NCI-H510A (cell line): ENCODE data around the gene KANSL3.
"Not testable (repeated sequence)": the region's sequence is repeated elsewhere in the genome, so short reads cannot be mapped to it uniquely, and the experiment has no call there.

Experiments used
- DNase-seq: peaks from one replicate; lab custom pipeline; 2025; lab: John Stamatoyannopoulos, UW

KANSL3 gene

GRCh38 chr2:96557421-96557820, 80.7 kb downstream of the KANSL3 start:
- not testable (repeated sequence) for DNase-seq

GRCh38 chr2:96556441-96557330, 81.4 kb downstream of the KANSL3 start:
- no peak for DNase-seq

DNA sequence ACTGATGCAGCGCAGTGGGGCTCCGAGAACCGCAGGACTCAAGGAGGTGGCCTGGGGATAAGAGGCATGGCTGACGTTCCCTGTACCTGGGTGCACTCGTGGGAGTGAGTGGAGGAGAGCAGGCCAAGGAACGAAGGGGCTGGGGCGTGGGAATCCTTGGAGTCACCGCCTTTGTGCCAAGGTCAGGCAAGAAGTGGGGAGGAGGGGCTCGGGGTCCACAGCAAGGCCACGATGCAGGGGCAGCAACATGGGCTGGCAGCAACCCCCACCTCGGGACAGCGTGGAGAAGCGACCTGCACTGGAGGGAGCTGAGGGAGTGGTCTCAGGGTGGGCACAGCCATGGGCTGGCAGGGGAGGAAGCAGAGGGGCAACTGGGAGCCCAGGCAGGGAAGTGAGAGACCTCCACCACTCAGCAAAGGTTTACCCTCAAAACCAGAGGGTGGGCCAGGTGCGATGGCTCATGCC, 82.9 kb downstream of the KANSL3 start:
- DNase-seq = no peak

GRCh38 chr2:96554293-96555145, 83.6 kb downstream of the KANSL3 start:
- DNase-seq = no peak

GRCh38 chr2:96553957-96554292, 84.2 kb downstream of the KANSL3 start:
- DNase-seq = not testable (repeated sequence)

GRCh38 chr2:96553176-96553956, 84.7 kb downstream of the KANSL3 start:
- no peak for DNase-seq

DNA sequence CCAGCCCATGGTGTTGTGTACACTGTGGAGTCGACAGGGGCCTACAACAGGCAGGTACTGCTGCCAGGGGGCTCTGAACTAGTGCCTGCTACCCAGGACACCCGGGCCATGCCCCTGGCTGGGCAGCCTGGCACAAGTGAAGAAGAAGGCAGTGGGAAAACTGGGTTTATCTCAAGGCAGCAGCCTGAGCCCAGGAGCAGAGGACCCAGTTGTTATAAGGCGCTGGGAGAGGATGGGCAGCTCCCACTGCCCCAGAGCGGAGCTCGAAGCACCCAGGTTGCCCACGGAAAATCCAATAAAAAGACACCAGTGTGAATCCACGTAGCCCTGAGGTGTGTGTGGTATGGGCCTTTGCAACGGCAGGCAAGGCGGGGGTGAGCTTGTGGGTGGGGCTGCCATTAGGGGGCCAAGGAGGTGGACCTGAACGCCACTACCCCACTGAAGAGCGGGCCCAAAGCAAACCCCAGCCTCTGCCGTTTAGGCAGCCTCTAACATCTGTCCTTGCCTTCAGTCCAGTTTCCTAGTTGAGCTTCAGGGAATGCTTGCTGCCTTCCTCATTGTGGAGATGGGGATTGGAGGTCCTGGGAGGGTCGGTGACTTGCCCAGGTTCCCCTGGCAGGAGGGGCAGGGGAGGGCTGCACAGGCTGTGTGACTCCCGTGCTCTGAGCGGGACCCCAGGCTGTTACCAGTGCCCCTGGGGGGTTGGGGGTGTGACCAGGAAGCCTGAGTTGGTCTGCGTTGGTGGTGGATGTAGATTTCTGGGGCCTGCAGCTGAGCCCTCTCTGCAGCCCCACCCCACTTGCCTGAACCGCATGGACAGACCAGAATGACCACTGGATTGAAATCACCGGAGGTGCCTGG, 85.6 kb downstream of the KANSL3 start:
- DNase-seq = no peak

DNA sequence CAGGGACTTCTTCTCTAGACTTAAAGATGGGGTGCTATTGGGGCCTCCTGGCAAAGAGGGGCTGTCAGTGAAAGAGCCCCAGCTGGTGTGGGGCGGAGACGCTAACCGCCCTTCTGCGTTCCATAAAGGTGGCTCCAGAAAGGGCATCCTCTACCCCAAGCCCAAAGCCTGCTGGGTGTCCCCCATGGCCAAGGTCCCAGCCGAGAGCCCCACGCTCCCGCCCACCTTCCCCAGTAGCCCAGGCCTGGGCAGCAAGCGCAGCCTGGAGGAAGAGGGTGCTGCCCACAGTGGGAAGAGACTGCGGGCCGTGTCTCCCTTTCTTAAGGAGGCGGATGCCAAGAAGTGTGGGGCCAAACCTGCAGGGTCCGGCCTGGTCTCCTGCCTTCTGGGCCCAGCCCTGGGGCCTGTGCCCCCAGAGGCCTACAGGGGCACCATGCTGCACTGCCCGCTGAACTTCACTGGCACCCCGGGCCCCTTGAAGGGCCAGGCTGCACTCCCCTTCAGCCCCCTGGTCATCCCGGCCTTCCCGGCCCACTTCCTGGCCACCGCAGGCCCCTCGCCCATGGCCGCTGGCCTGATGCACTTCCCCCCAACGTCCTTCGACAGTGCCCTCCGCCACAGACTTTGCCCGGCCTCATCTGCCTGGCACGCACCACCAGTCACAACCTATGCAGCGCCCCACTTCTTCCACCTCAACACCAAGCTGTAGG, 86.4 kb downstream of the KANSL3 start:
- no peak for DNase-seq

- DNase-seq = no peak
Measured at GRCh38 chr2:96550787-96551604, 87.1 kb downstream of the KANSL3 start.

DNA sequence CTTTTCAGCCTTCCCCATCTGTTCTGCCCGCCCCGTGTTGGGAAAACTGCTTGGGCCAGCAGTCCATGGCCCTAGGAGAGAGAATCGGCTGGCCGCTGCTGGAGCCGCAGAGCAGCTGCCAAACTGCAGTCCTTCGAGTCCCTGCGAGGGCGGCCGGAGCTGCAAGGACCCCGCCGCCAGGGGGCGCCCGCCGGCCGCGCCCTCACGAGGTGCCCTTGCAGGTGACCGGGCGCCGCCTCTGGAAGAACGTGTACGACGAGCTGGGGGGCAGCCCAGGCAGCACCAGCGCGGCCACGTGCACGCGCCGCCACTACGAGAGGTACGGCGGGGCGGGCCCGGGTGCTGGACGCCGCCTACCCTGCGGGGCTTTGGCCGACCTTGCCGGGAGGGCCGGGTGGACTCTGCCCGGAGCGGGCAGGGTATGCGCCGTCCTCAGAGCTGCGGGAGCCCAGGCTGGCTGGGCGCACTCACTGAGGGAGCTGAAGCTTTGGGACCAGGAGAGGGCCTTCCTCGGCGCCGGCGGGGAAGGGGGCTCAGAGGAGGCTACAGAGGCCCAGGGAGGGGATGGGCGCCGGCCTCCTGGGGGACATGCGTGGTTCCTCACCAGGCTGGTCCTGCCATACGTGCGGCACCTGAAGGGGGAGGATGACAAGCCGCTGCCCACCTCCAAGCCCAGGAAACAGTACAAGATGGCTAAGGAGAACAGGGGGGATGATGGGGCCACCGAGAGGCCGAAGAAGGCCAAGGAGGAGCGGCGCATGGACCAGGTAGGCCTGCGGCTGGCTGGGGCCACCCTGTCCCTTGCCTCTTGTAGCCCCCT, 87.9 kb downstream of the KANSL3 start:
- no peak for DNase-seq

- no peak for DNase-seq
Measured at GRCh38 chr2:96549466-96549785, 88.7 kb downstream of the KANSL3 start.

DNA sequence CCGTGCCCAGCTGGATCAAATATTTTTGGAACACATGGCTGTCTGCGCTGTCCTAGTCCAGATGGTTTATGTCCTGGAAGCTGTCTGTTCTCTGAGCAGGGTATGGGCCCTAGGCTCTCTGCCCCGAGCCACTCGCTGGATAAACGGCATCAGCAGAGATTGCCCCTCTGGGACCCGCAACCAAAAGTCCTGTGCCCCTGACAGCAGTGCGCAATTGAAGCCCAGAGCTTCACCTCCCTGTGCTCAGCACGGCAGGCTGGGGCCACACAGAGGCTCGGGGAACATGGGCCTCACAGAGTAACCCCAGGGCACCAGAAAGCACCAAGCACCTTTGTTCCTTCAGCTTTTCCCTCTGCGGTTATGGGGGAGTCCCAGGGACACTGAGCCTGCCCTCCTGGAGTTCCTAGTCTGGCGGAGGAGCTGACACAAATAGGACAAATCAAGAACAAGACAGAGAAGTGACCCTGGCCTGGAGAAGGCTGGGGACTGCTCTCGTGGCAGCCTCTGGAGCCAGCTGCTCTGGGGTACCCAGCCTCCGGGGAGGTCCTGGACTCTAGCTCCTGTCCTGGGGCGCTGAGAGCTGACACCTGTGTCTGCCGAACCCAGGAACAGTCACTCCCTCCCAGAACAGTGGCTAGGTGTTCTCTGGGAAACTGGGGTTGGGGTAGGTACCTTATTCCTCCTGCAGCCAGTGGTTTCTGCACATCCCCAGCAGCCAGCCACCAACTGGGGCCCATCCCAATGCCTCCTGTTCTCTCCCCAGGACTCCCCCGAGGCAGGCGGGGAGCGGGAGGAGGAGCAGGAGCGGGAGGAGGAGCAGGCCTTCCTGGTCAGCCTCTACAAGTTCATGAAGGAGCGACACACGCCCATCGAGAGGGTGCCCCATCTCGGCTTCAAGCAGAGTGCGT, 89.3 kb downstream of the KANSL3 start:
- no peak for DNase-seq

- no peak for DNase-seq
Measured at GRCh38 chr2:96547731-96548171, 90.4 kb downstream of the KANSL3 start.

GRCh38 chr2:96547203-96547641, 90.9 kb downstream of the KANSL3 start:
- DNase-seq = no peak

- DNase-seq = no peak
Measured at GRCh38 chr2:96546797-96547196, 91.3 kb downstream of the KANSL3 start.

DNA sequence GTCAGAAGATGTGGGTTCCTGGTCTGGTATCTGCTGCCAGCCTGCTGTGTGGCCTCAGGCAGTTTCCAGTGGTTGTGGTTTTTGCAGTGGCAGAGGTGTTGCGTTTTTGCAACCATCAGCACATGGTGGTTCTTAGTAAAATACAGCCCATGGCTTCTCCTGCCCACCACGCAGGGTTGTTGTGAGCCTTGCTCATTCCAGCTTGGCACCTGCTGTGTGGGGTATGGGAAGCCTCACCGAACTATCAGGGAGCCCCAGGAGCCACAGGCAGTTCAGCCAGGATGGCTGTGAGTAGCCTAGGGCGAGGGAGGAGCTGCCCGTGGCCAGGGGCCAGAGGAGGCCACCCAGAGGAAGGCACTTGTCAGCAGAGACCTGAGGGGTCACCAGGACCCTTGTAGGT, 91.8 kb downstream of the KANSL3 start:
- DNase-seq = no peak
